CD4-positive, alpha-beta T cell treated with Interferon gamma for 1 hour (primary cell): ENCODE results near the gene CLIC3.

ENCODE experiments used
- DNase-seq: peaks from one replicate; pipeline ENCODE4 v3.0.0-alpha.2; 2020

Gene CLIC3

GRCh38 chr9:136979769-136980587 is 16.4 kb downstream of the CLIC3 start:
- no peak for DNase-seq

- DNase-seq = no peak
Observed at GRCh38 chr9:136978865-136979544, 17.4 kb downstream of the CLIC3 start.

- peak; percentile 67 for DNase-seq
Observed at GRCh38 chr9:136978073-136978864, 18.1 kb downstream of the CLIC3 start.

- DNase-seq = no peak
Observed at GRCh38 chr9:136977649-136978072, 18.7 kb downstream of the CLIC3 start.

GRCh38 chr9:136977223-136977622 is 19.1 kb downstream of the CLIC3 start, which contains the start of gene PTGDS:
PTGDS (plus strand) TSS chr9:136977504; CDS start chr9:136977579, 75 bp downstream.
- no peak for DNase-seq

- peak; percentile 40 for DNase-seq
Observed at GRCh38 chr9:136975644-136976043, 20.7 kb downstream of the CLIC3 start.

GRCh38 chr9:136974817-136975535 is 21.4 kb downstream of the CLIC3 start:
- no peak for DNase-seq

GRCh38 chr9:136973618-136974617 is 22.4 kb downstream of the CLIC3 start:
- DNase-seq = no peak

GRCh38 chr9:136972743-136973142 is 23.6 kb downstream of the CLIC3 start:
- no peak for DNase-seq

- no peak for DNase-seq
Observed at GRCh38 chr9:136972335-136972734, 24.0 kb downstream of the CLIC3 start.

- no peak for DNase-seq
Observed at GRCh38 chr9:136971746-136972145, 24.6 kb downstream of the CLIC3 start.

GRCh38 chr9:136970361-136970760 is 26.0 kb downstream of the CLIC3 start:
- DNase-seq = no peak

- DNase-seq = no peak
Observed at GRCh38 chr9:136969774-136970173, 26.6 kb downstream of the CLIC3 start.

- no peak for DNase-seq
Observed at GRCh38 chr9:136969150-136969549, 27.2 kb downstream of the CLIC3 start.

- DNase-seq = no peak
Observed at GRCh38 chr9:136968333-136969127, 27.8 kb downstream of the CLIC3 start.

GRCh38 chr9:136965771-136966484 is 30.4 kb downstream of the CLIC3 start:
- peak; percentile 53 for DNase-seq

- no peak for DNase-seq
Observed at GRCh38 chr9:136964833-136965422, 31.4 kb downstream of the CLIC3 start.

- DNase-seq = no peak
Observed at GRCh38 chr9:136964171-136964689, 32.1 kb downstream of the CLIC3 start.

GRCh38 chr9:136963751-136964150 is 32.6 kb downstream of the CLIC3 start:
- no peak for DNase-seq
